GM10248 (cell line): ENCODE results near the gene PAX5.

Experiments
- CTCF ChIA-PET: fragments of 300-600 bp; sonication (Branson Sonifier 250); formaldehyde crosslinking; extraction: SDS; loops from one replicate; lab custom pipeline; 2021; ENCODE audit warnings: antibody characterized with exemption; lab: Yijun Ruan, JAX
- POLR2A ChIA-PET: fragments of 350-650 bp; sonication (Branson Sonifier 250); formaldehyde crosslinking; extraction: SDS; loops from one replicate; lab custom pipeline; 2020; ENCODE audit warnings: antibody characterized with exemption; lab: Yijun Ruan, JAX
- DNase-seq: peaks from one replicate; pipeline ENCODE4 v3.0.0; 2012; ENCODE audit errors: extremely low spot score
- TF ChIP-seq, protein P1 (sequence below): IDR thresholded peaks from 2 replicates; pipeline ENCODE4 v1.5.1; 2012; ENCODE audit warnings: mild to moderate bottlenecking, low read depth; ENCODE audit errors: extremely low read depth, missing control alignments, control extremely low read depth

Gene PAX5

DNA sequence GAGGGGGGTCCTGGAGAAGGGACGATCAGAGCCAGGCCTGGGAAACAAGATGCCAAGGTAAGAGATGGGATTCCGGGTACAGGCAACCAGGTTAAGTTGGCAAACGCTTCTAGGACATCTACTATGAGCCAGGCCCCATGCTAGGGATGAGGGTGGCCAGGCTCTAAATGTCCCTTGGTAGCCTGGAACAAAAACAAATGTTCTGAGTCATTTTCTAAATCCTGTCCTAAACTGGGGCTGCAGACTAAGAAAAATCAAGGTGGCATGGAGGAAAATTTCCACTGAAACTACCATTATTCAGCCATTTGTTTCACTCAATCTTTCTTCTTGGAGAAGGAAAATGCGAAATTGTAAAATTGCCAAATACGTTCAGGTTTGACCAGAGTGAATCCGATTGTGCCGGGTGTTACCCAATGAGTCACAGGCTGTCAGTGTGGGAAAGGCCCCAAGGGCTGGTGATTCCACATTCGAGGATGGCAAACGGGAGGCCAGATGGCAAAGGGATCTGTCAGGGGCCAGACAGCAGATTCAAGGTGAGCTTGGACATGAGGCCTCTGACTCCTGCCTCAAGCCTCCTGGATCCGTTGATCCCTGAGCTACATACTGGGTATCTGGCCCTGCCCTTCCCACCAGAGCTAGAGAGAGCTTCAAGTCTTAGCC lies 57.6 kb downstream of the PAX5 start:
- ChIA-PET POLR2A (no interaction called here), CTCF (interaction anchor here (0.7 to 4.7 kb wide), 6 partner anchors 10 to 353 kb away, joined by 3 to 30 read pairs (median 4); no protein-coding TSS in a partner anchor)
- TF ChIP-seq, protein P1, sequence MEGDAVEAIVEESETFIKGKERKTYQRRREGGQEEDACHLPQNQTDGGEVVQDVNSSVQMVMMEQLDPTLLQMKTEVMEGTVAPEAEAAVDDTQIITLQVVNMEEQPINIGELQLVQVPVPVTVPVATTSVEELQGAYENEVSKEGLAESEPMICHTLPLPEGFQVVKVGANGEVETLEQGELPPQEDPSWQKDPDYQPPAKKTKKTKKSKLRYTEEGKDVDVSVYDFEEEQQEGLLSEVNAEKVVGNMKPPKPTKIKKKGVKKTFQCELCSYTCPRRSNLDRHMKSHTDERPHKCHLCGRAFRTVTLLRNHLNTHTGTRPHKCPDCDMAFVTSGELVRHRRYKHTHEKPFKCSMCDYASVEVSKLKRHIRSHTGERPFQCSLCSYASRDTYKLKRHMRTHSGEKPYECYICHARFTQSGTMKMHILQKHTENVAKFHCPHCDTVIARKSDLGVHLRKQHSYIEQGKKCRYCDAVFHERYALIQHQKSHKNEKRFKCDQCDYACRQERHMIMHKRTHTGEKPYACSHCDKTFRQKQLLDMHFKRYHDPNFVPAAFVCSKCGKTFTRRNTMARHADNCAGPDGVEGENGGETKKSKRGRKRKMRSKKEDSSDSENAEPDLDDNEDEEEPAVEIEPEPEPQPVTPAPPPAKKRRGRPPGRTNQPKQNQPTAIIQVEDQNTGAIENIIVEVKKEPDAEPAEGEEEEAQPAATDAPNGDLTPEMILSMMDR = no peak

DNA sequence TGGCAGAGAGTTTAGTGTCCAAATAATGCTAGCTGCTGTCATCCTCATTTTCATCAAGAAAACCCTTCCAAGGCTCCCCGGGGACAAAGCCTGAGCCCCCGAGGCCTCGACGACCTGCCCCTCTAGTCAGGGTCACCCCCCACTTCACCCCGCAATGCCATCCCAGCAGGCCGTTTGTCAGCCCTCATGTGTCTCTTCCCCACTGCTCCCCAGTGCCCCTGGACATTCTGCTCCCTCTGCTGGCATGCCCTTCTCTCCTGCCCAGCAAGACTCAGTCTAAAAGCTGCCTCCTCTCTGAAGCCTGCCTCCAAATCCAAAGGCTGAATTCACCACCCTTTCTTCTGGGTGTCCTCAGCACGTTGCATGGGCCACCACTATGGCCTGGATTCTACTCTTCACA lies 59.3 kb downstream of the PAX5 start:
- CTCF ChIA-PET = interaction anchor here (1.1 to 4.7 kb wide), 4 partner anchors 9 to 101 kb away, joined by 3 to 30 read pairs (median 6); no protein-coding TSS in a partner anchor
- DNase-seq = no peak
- POLR2A ChIA-PET = no interaction called here
- TF ChIP-seq, protein P1 = no peak

More for the DNA sequence above, 57.6 kb downstream of the PAX5 start:
- no peak for DNase-seq

DNA sequence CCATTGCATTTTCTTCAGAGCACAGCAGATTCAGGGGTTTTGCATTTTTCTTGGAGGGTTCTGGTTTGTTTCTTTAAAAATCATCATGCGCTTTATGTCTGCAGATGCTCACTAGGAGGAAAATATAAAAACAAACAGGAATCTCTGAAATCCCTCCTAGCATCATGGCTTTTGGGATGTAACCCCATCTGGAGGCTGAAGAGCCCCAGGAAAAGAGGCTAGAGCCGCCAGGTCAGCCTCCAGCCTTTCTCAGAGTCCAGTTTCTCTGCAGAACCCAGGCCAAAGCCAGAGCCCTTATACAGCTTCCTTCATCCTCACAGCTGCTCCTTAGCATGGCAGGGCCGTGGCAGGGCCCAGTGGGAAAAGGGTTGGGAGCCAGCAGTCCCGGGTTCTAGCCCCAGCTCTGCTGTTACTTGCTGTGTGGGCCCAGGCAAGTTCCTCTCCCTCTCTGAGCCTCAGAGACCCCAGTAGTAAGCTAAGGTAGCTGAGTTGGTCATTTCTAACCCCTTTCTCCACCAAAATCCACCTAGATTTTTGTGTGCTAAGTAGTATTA lies 62.1 kb downstream of the PAX5 start:
- CTCF ChIA-PET = interaction anchor here (0.8 to 2.6 kb wide), 6 partner anchors 8 to 99 kb away, joined by 3 to 11 read pairs (median 4); no protein-coding TSS in a partner anchor

DNA sequence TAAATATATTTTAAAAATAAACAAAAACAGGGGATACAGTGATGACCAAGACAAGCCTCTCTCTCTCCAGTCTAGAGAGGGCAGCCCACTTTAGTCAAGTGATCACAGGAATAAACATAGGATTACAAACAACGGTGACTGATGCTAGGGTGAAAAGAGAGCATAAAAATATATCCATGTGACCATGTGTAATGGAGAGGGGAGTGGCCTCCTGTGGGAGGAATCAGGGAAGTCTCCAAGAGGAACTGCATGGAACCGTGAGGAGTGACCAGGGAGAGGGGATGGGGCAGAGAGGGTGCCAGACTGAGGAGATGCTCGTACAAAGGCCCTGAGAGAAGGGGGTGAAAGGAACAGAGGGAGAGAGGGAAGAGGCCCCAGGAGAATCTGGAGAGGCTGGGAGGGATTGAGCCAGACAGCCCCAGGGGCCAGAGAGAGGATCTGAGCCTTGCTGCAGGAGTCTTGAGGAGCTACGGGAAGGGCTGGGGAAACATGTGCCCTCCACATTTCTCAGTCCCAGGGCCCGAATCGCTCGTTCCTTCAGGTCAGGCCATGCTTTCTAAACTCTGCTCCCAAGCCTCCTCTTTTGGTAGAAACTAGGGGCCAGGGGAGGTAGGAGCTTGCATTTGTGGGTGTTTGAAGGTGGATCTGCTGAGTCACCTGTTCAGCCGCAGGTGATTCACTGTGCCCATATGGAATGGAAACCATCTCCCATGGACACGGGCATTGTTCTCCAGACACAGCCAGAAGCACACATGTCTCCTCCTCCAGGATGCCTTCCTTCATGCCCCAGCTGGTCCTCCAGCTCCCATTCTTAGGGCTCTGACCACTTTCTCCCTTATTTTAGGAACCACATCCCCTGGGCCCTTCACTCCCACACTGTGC lies 63.8 kb downstream of the PAX5 start:
- DNase-seq = no peak

More for the DNA sequence above, 62.1 kb downstream of the PAX5 start:
- TF ChIP-seq, protein P1 = no peak
- POLR2A ChIA-PET = no interaction called here
- DNase-seq = no peak

DNA sequence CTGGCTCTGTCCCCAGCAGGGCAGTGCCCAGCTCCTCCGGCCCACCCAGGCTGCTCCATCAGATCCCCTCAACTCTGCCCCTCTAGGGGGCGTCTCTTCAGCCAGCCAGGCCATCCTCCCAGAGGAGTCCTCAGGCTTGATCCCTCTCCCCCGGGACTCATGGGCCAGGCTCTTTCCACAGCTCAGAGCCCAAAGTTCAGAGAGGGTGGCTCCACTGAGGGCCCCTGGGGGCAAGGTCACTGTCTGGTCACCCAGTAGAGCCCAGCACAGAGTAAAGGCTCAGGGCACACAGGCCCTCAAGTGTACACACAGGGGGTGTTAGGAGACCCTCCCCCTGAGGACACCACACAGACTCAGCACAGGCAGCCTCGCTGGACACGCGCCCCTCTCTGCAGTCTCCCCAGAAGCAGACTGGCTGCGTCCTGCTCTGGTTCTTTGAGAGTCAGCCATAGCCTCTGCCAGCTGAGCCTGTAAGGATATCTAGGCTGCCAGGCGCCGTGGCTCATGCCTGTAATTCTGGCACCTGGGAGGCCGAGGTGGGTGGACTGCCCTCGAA lies 64.8 kb downstream of the PAX5 start:
- CTCF ChIA-PET = interaction anchor here (0.9 to 2.6 kb wide), 9 partner anchors 10 to 96 kb away, joined by 3 to 11 read pairs (median 5); no protein-coding TSS in a partner anchor
- POLR2A ChIA-PET = no interaction called here
- TF ChIP-seq, protein P1 = no peak
- no peak for DNase-seq

More for the DNA sequence above, 63.8 kb downstream of the PAX5 start:
- ChIA-PET CTCF (interaction anchor here (0.9 to 2.6 kb wide), 5 partner anchors 9 to 97 kb away, joined by 3 to 11 read pairs (median 4); no protein-coding TSS in a partner anchor), POLR2A (no interaction called here)
- TF ChIP-seq, protein P1 = no peak
